Measurements from ENCODE around the gene PCTP. TPM values are rescaled to one million over a fixed set of nuclear protein-coding genes. Genes with fewer than 3 reads are reported as not detected.

Gene PCTP
- total and polyA plus RNA-seq, 3 donors from 2014 or later = 22.6 to 32.0 (median 24.0) TPM

DNA sequence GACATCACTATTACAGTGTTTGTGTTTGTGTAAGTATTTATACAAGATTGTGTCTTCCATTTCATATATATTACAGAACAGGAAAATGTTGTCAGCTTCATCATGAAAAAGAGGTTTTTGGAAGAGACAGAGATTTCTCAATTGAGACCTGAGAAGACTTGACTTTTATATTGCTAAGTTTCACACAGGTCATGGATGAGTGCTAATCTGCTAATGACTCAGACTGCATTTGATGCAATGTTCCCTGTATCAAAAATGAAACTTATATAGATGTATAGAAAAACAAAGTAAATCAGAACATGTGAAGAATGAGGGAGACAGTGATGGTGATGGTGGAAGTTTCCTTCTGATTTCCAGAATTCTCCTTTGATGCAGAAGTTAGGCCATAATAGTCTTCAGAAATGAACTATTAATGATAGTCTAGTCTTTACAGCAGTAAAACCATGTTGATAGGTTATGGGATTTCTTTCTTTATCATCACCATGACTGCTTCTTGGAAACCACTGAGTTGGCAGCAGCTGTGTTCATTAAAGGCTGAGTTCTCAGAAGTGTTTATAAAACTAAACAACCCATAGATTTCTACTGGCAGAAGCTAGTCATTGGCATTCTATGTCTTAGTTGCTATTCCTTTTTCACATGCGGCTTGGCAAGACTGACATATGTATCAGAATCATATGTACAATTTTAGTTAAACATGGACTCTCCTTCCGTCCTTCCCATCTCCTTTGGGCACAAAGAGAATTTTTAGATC is 56.1 kb downstream of the PCTP start:
- WGBS, 2 donors = 99 to 100% methylated on average over 2 of the region's 2 CpGs
- H3K27me3 ChIP-seq = no peaks in the 10 kb centered on the region
- no peaks in the 10 kb centered on the region for H3K36me3 ChIP-seq (ENCODE audit: low read depth, missing control alignments)
- TF ChIP-seq, protein P1, sequence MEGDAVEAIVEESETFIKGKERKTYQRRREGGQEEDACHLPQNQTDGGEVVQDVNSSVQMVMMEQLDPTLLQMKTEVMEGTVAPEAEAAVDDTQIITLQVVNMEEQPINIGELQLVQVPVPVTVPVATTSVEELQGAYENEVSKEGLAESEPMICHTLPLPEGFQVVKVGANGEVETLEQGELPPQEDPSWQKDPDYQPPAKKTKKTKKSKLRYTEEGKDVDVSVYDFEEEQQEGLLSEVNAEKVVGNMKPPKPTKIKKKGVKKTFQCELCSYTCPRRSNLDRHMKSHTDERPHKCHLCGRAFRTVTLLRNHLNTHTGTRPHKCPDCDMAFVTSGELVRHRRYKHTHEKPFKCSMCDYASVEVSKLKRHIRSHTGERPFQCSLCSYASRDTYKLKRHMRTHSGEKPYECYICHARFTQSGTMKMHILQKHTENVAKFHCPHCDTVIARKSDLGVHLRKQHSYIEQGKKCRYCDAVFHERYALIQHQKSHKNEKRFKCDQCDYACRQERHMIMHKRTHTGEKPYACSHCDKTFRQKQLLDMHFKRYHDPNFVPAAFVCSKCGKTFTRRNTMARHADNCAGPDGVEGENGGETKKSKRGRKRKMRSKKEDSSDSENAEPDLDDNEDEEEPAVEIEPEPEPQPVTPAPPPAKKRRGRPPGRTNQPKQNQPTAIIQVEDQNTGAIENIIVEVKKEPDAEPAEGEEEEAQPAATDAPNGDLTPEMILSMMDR (IDR thresholded peaks at IDR 0.05) = no peak
- no peak for TF ChIP-seq POLR2A (IDR thresholded peaks at IDR 0.05)
- H3K9me3 ChIP-seq = no peaks in the 10 kb centered on the region
- no peak overlapping the region for H3K27ac ChIP-seq
- no peak for DNase-seq
- H3K4me3 ChIP-seq = no peak overlapping the region
- intact Hi-C loops (cut with DNase I; ENCODE audit: low total_unique reads) = no loop called here
- H3K4me1 ChIP-seq = no peaks in the 10 kb centered on the region

DNA sequence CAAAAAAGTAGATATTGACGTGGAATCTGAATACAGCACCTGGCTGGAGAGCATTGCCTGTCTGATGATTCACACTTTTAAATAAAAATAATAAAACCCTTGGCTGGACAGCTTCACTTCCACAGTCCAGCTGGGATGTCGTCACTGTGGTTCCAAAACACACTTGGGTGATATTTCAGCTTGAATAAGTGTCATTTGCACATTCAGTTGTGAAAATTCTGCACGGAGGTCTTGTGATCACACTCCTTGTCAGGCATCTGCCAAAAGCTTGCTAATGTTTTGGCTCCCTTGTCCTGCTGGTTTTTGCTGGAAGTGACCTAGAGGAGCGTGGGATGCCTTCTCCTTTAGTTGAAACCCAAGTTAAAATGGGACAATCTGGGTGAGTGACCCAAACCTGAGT is 60.7 kb downstream of the PCTP start:
- H3K27ac ChIP-seq = no peak overlapping the region
- intact Hi-C loops (cut with DNase I; ENCODE audit: low total_unique reads) = no loop called here
- no peak overlapping the region for H3K4me3 ChIP-seq
- no peaks in the 10 kb centered on the region for H3K27me3 ChIP-seq
- 88 to 90% methylated on average over 4 of the region's 4 CpGs for WGBS, 2 donors
- no peak for TF ChIP-seq POLR2A (IDR thresholded peaks at IDR 0.05)
- H3K9me3 ChIP-seq = no peaks in the 10 kb centered on the region
- no peaks in the 10 kb centered on the region for H3K4me1 ChIP-seq
- H3K36me3 ChIP-seq (ENCODE audit: low read depth, missing control alignments) = no peaks in the 10 kb centered on the region
- no peak for DNase-seq

DNA sequence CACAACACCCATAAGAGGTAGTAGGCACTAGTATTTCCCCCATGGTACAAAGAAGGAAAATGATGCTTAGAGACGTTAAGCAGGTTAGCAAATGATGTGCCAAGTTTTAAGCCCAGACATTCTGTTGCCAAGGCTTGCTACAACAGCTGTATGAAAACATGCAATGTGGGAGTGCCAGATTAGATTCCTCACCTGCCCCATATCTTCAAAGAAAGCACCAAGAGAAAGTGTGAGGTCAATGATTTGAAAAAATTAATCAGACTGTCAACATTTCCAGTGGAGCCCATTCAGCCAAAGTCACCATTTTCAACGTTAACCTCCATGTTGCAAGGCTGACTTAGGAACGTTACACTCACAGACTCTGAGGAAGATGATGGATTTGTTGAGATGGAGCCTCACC is 61.5 kb downstream of the PCTP start:
- Histone ChIP-seq H3K27me3 (no peaks in the 10 kb centered on the region), H3K4me1 (no peaks in the 10 kb centered on the region), H3K36me3 (ENCODE audit: low read depth, missing control alignments) (no peaks in the 10 kb centered on the region), H3K4me3 (no peak overlapping the region), H3K9me3 (no peaks in the 10 kb centered on the region), H3K27ac (no peak overlapping the region)
- 76 to 84% methylated on average over 3 of the region's 3 CpGs for WGBS, 2 donors
- no peak for DNase-seq
- TF ChIP-seq, protein P1 (IDR thresholded peaks at IDR 0.05) = no peak
- no peak for TF ChIP-seq POLR2A (IDR thresholded peaks at IDR 0.05)
- intact Hi-C loops (cut with DNase I; ENCODE audit: low total_unique reads) = no loop called here

DNA sequence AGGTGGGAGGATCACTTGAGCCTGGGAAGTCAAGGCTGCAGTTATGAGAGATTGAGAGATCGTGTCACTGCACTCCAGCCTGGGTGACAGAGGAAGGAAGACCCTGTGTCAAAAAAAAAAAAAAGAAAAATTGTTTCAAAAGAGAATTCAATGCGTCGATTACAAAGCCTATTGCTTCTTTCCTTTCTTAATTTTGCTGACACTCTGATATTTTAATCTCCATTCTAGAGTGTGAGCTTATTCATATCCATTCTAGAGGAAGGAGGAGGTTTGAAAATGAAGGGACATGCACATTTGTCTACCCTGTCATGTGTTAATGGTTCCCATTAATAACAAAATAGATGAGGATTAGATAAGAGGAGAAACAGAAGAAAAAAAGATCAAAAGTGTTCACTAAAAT is 63.1 kb downstream of the PCTP start:
- H3K4me3 ChIP-seq = no peak overlapping the region
- DNase-seq = no peak
- no peaks in the 10 kb centered on the region for H3K4me1 ChIP-seq
- intact Hi-C loops (cut with DNase I; ENCODE audit: low total_unique reads) = no loop called here
- H3K9me3 ChIP-seq = no peaks in the 10 kb centered on the region
- H3K27me3 ChIP-seq = no peaks in the 10 kb centered on the region
- WGBS, 2 donors = 86 to 95% methylated on average over 3 of the region's 3 CpGs
- no peaks in the 10 kb centered on the region for H3K36me3 ChIP-seq (ENCODE audit: low read depth, missing control alignments)
- H3K27ac ChIP-seq = no peak overlapping the region
- no peak for TF ChIP-seq POLR2A (IDR thresholded peaks at IDR 0.05)
- TF ChIP-seq, protein P1 (IDR thresholded peaks at IDR 0.05) = no peak

DNA sequence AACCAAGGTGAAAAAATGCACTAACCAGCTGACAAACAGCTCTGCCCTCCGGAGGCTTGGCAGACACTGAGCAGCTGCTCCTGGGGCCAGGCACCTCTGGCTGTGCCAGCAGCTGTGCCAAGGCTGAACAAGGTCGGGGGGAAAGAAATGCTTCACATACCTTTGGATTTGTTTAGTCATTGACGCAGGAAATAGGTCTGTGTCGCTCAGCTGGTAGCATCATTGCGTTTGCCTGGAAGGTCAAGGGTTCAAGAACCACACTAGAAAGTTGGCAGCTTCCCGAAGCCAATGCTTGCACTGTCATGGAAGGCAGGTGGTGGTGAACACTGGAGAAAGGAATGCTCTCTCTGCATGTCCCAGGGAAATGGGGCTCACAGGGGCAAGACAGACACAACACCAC is 63.5 kb downstream of the PCTP start:
- Histone ChIP-seq H3K27me3 (no peaks in the 10 kb centered on the region), H3K4me1 (no peaks in the 10 kb centered on the region), H3K27ac (no peak overlapping the region), H3K9me3 (no peaks in the 10 kb centered on the region), H3K36me3 (ENCODE audit: low read depth, missing control alignments) (no peaks in the 10 kb centered on the region), H3K4me3 (no peak overlapping the region)
- WGBS, 2 donors = 79% methylated on average over 6 of the region's 6 CpGs
- intact Hi-C loops (cut with DNase I; ENCODE audit: low total_unique reads) = no loop called here
- TF ChIP-seq POLR2A (IDR thresholded peaks at IDR 0.05) = no peak
- TF ChIP-seq, protein P1 (IDR thresholded peaks at IDR 0.05) = no peak
- DNase-seq = no peak

Measured in testis (tissue), 3 donors.